OCI-LY7 (cell line): Measurements from ENCODE around the gene CSPG4. TPM values are rescaled to one million over a fixed set of nuclear protein-coding genes. Genes with fewer than 3 reads are reported as not detected.

ENCODE experiments used
- BruUV-seq: library from RNA; stranded (reverse); fragments of 400-500 nt; replicated peaks from 2 replicates; lab custom pipeline; 2021; lab: Mats Ljungman, UMichigan
- CTCF ChIA-PET: fragments of 300-600 bp; sonication (Branson Sonifier 250); formaldehyde crosslinking; loops from one replicate; lab custom pipeline; 2022; ENCODE audit warnings: antibody characterized with exemption; ENCODE audit not compliant: unreplicated experiment; lab: Charles Lee
- POLR2A ChIA-PET: fragments of 300-600 bp; sonication (Branson Sonifier 250); formaldehyde crosslinking; loops from one replicate; lab custom pipeline; 2022; ENCODE audit warnings: antibody characterized with exemption; lab: Charles Lee
- DNase-seq: peaks from one replicate; pipeline ENCODE4 v3.0.0-alpha.2; 2015; ENCODE audit warnings: low spot score
- H2AFZ ChIP-seq: fragments of 200-600 bp; sonication (generic), shearing (Covaris generic); 2 replicates; pipeline ENCODE4 v1.6.1; 2014; ENCODE audit warnings: mild to moderate bottlenecking, antibody characterized with exemption, low read length, moderate library complexity
- H3K27ac ChIP-seq: fragments of 200-600 bp; sonication (generic); 2 replicates; pipeline ENCODE4 v1.5.1; 2014; ENCODE audit warnings: mixed run types, low read depth, mild to moderate bottlenecking, moderate library complexity, low read length, inconsistent platforms; ENCODE audit not compliant: poor library complexity, severe bottlenecking
- H3K36me3 ChIP-seq: fragments of 200-600 bp; sonication (generic); 2 replicates; pipeline ENCODE4 v1.6.1; 2014; ENCODE audit warnings: mild to moderate bottlenecking, antibody characterized with exemption, low read length, moderate library complexity, mixed read lengths; ENCODE audit not compliant: insufficient read depth
- H3K4me1 ChIP-seq: fragments of 200-600 bp; sonication (generic); 2 replicates; pipeline ENCODE4 v1.5.1; 2014; ENCODE audit warnings: mild to moderate bottlenecking, low read length; ENCODE audit not compliant: insufficient read depth, poor library complexity, severe bottlenecking
- H3K4me2 ChIP-seq: fragments of 200-600 bp; sonication (generic); 2 replicates; pipeline ENCODE4 v1.6.1; 2014; ENCODE audit warnings: mild to moderate bottlenecking, low read length
- H3K4me3 ChIP-seq: fragments of 200-600 bp; sonication (generic); 2 replicates; pipeline ENCODE4 v1.5.1; 2014; ENCODE audit warnings: mild to moderate bottlenecking, low read depth, low read length; ENCODE audit not compliant: poor library complexity, severe bottlenecking
- H3K79me2 ChIP-seq: fragments of 200-600 bp; sonication (generic); 2 replicates; pipeline ENCODE4 v1.6.1; 2016; ENCODE audit warnings: low read depth, mild to moderate bottlenecking, low read length, moderate library complexity, mixed read lengths; ENCODE audit not compliant: insufficient read depth
- H3K9me2 ChIP-seq: fragments of 200-600 bp; sonication (generic); 2 replicates; pipeline ENCODE4 v1.6.1; 2016; ENCODE audit warnings: mild to moderate bottlenecking, low read length, mixed read lengths; ENCODE audit not compliant: insufficient read depth
- H3K9me3 ChIP-seq: fragments of 200-600 bp; sonication (generic); 2 replicates; pipeline ENCODE4 v1.6.1; 2014; ENCODE audit warnings: mild to moderate bottlenecking, mixed run types, low read length, mixed read lengths
- H4K20me1 ChIP-seq: fragments of 200-600 bp; sonication (generic); 2 replicates; pipeline ENCODE4 v1.6.1; 2014; ENCODE audit warnings: mild to moderate bottlenecking, antibody characterized with exemption, low read length, moderate library complexity, mixed read lengths; ENCODE audit not compliant: insufficient read depth
- CTCF ChIP-seq: fragments of 200-600 bp; sonication (generic); conservative IDR thresholded peaks from 2 replicates; pipeline ENCODE4 v1.5.1; 2014; ENCODE audit warnings: mild to moderate bottlenecking, antibody characterized with exemption, low read length, moderate library complexity, mixed read lengths
- EZH2phosphoT487 ChIP-seq: fragments of 200-600 bp; sonication (generic); IDR thresholded peaks from 2 replicates; pipeline ENCODE4 v1.6.1; 2018; ENCODE audit warnings: low read depth, borderline replicate concordance, mild to moderate bottlenecking, mixed run types, antibody characterized with exemption, low read length, moderate library complexity, mixed read lengths
- intact Hi-C: fragments of 100-400 bp; cut with micrococcal nuclease; formaldehyde crosslinking; loops from one replicate; pipeline ENCODE4 v1.10.0; 2022; ENCODE audit not compliant: unreplicated experiment
- total RNA-seq, 2 experiments: library from RNA; depleted of rRNA in 1 of 2; stranded (reverse); fragments of >200 nt in 1 of 2; shearing (Covaris generic) in 1 of 2; gene quantifications; 2 replicates each; pipeline ENCODE4 v1.2.3, GENCODE V29; 2014 to 2022

Gene CSPG4
- total RNA-seq, 2 experiments from 2014 or later, result not detected

DNA sequence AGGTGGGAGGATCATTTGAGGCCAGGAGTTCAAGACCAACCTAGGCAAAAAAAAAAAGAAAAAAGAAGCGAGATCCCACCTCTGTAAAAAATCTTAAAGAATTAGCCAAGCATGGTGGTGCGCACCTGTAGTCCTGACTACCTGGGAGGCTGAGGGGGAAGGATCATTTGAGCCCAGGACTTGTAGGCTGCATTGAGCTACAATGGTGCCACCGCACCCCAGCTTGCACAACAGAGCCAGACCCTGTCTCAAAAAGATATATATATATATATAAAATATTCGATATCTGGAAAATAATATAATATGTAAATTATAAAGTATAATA, 71.5 kb downstream of the CSPG4 start:
- no peaks in the 10 kb centered on the region for H3K9me2 ChIP-seq
- peak overlapping the region; percentile 85 for H3K27ac ChIP-seq
- peaks cover 26% of the 10 kb centered on the region for H4K20me1 ChIP-seq
- CTCF ChIA-PET, result interaction anchor here (1.8 kb wide), 1 partner anchor 273 kb away, joined by 6 read pairs; the partner anchor contains the start of gene MAN2C1
- POLR2A ChIA-PET, result interaction anchor here (0.6 to 3.5 kb wide), 6 partner anchors 31 to 565 kb away, joined by 3 to 23 read pairs (median 4); partner anchors contain the start of genes MAN2C1 and SIN3A
- peaks cover 37% of the 10 kb centered on the region for H3K79me2 ChIP-seq
- no peaks in the 10 kb centered on the region for H3K9me3 ChIP-seq
- H3K36me3 ChIP-seq, result peaks cover 28% of the 10 kb centered on the region
- peak overlapping the region; percentile 85 for H3K4me2 ChIP-seq
- TF ChIP-seq CTCF, result no peak; the same call in 1 of the 2 replicates
- TF ChIP-seq EZH2phosphoT487, result no peak
- H3K4me3 ChIP-seq, result peak overlapping the region; percentile 89
- no TSS peak for BruUV-seq
- peak overlapping the region; percentile 60; the same call in 1 of the 2 replicates for H2AFZ ChIP-seq
- intact Hi-C loops, result loop anchor here (1.0 to 5.0 kb wide), 4 partner anchors 62 to 294 kb away; partner anchors contain the start of genes MAN2C1, NEIL1 and PTPN9
- DNase-seq, result no peak
- H3K4me1 ChIP-seq, result peaks cover 33% of the 10 kb centered on the region

- peak overlapping the region; percentile 89 for H3K4me3 ChIP-seq
- TF ChIP-seq EZH2phosphoT487 (no peak), CTCF (peak; percentile 85)
- CTCF ChIA-PET, result interaction anchor here (1.1 to 1.8 kb wide), 2 partner anchors 63 to 273 kb away, joined by 3 to 6 read pairs; partner anchors contain the start of gene MAN2C1
- peaks cover 26% of the 10 kb centered on the region for H4K20me1 ChIP-seq
- peak; percentile 83 for DNase-seq
- H3K4me2 ChIP-seq, result peak overlapping the region; percentile 85
- H3K27ac ChIP-seq, result peak overlapping the region; percentile 85
- no peaks in the 10 kb centered on the region for H3K9me2 ChIP-seq
- H3K4me1 ChIP-seq, result peaks cover 38% of the 10 kb centered on the region
- no peaks in the 10 kb centered on the region for H3K9me3 ChIP-seq
- H3K36me3 ChIP-seq, result peaks cover 28% of the 10 kb centered on the region
- peaks cover 42% of the 10 kb centered on the region for H3K79me2 ChIP-seq
- POLR2A ChIA-PET, result interaction anchor here (0.5 to 3.5 kb wide), 10 partner anchors 10 to 564 kb away, joined by 3 to 23 read pairs (median 4); partner anchors contain the start of genes MAN2C1, SIN3A and SNUPN
- peak overlapping the region; percentile 60; the same call in 1 of the 2 replicates for H2AFZ ChIP-seq
- intact Hi-C loops, result loop anchor here (1.0 to 5.0 kb wide), 5 partner anchors 15 to 293 kb away; partner anchors contain the start of genes MAN2C1, NEIL1, PTPN9 and SNUPN
- BruUV-seq, result TSS peak; percentile 95
Observed at GRCh38 chr15:75640483-75641178, 72.0 kb downstream of the CSPG4 start.
